HUDEP-2 (cell line): ENCODE data around the gene CLN5.

Experiments
- DNase-seq, 76 experiments: peaks; one replicate each; lab custom pipeline; 2025; ENCODE audit not compliant: unreplicated experiment in 76 of 76; lab: John Stamatoyannopoulos, UW

Gene CLN5

GRCh38 chr13:77016251-77016812 is 24.5 kb downstream of the CLN5 start:
- DNase-seq: no peak

GRCh38 chr13:77016888-77017623 is 25.2 kb downstream of the CLN5 start:
- DNase-seq: no peak

DNA sequence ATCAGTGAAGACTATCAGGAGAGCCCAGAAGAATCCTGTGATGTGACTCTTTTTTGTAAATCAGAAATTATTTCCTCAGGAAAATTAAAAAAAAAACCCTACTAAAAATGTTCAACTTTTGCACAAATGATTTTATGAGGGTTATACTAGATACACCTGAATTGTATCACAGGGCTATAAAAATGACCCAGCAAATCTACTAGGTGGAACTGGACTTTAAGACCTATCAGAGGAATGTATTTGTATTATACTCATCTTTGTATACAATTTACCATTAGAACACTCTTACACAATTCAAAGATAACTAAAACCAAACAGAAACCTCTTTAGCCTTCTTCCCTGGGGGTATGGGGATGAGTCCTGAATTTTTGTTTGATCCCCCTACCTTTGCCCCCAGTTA is 27.9 kb downstream of the CLN5 start:
- no peak for DNase-seq

DNA sequence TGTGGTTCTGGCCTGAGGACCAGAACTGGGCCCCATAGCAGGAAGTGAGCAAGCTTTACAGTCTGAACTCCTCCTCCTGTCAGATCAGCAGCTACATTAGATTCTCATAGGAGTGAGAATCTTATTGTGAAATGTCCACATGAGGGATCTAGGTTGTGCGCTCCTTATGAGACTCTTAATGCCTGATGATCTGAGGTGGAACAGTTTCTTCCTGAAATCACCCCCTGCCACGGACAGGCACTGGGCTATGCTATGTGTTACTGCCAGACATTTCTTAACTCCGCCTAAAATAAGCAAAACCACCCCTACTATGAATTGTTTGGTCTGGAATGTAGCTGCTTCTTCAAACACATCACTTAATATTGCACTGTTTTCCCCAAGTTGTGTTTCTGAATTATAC is 30.5 kb downstream of the CLN5 start:
- DNase-seq: no peak

- peak in 74 of 76 experiments; percentile 31 to 89 (median 77) for DNase-seq
These were observed 34.5 kb downstream of the CLN5 start for GRCh38 chr13:77026255-77026860.

GRCh38 chr13:77026861-77027621 is 35.2 kb downstream of the CLN5 start, which contains the start of gene FBXL3:
Gene FBXL3, minus strand, starts transcription at chr13:77027159. Its CDS starts 5,299 bp downstream, at chr13:77021860.
- DNase-seq: peak in 75 of 76 experiments; percentile 4 to 86 (median 70)

GRCh38 chr13:77028202-77028601 is 36.3 kb downstream of the CLN5 start:
- DNase-seq: no peak

- DNase-seq: no peak
These were observed 37.6 kb downstream of the CLN5 start for GRCh38 chr13:77029436-77029835.

DNA sequence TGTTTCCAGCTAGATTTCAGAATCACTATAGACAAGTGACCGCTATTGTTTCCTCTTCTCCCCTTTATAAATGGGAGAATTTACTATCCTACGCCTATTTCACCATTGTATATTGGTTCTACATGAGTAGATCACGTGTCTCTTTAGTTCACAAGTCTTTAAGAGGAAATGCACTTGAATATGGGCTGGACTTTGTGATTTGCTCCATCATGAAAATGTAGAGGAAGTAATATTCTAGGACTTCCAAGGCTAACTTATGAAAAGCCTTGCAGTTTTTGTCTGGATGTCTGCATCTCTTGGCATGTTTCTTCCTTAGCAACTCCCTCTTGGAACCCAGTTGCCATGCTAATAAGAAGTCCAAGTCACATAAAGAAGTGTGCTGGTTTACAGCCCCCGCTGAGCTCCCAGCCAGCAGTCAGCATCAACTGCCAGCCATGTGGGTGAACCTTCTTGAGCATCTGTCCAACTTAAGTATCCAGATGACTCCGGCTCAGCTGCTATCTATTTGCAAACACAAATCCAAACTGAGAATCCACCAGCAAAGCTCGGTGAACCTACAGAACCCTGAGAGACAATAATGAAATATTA is 39.9 kb downstream of the CLN5 start:
- DNase-seq: no peak

- no peak for DNase-seq
These were observed 41.9 kb downstream of the CLN5 start for GRCh38 chr13:77033717-77034302.

GRCh38 chr13:77034881-77035280 is 43.0 kb downstream of the CLN5 start:
- DNase-seq: no peak

GRCh38 chr13:77036279-77036678 is 44.4 kb downstream of the CLN5 start:
- DNase-seq: no peak

DNA sequence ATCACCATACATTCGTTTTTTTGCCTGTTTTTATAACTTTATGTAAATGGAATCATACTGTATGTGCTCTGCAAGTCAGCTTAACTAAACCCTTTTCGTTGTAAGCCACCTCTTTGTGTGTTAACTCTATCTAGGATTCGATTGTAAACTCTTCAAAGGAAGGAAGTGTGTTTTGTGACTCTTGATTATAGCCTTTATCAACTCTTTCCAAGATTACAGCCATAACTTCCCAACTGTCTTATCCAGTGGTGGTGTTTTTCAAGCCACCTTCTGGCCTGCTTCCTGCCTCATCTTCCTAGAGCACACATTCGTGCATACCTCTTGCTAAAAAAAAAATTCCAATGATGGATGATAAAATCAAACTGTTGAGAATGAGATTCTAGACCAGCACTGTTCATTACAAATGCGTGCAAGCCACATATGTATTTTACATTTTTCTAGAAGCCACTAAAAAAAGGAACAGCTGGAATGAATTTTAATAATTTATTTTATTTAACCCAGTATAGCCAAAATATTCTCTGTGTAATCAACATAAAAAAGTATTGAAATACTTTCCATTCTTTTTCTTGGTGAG is 47.1 kb downstream of the CLN5 start:
- no peak for DNase-seq

DNA sequence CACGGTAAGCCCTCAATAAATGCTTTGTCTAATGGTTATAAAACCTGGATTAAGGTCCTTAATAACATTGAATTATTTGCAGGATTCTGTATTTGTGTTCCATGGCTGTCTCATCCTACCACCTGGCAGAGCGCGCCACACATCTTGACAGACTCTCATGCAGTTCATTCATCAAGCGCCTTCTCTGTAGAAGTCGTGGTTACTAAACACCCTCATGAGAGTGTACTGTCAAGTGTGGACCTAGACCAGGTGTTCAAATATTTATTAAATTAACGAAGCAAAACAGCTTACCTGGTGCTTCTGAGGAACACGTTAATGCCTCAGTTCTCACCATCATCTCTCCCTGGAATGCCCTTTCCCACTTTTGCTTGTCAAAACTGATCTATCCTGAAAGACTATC is 48.2 kb downstream of the CLN5 start:
- DNase-seq: no peak

DNA sequence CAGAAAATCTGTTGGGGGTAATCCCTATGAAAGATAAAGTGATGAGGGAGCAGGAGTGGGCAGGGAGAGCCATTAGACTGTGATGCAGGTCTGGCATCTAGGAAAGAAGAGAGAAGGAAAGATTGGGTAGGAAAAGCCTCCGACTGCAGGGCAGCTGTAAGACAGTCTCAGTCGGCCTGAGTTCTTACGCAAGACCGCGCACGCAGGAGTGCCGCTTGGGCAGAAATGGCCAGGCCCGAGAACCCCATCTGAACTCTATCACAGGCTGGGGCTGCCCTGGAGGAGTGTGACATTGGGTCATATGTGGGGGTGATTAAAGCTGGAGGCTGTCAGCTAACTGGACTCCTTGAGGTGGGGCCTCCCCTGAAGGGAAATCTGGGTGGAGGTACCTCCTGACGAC is 49.0 kb downstream of the CLN5 start:
- no peak for DNase-seq

DNA sequence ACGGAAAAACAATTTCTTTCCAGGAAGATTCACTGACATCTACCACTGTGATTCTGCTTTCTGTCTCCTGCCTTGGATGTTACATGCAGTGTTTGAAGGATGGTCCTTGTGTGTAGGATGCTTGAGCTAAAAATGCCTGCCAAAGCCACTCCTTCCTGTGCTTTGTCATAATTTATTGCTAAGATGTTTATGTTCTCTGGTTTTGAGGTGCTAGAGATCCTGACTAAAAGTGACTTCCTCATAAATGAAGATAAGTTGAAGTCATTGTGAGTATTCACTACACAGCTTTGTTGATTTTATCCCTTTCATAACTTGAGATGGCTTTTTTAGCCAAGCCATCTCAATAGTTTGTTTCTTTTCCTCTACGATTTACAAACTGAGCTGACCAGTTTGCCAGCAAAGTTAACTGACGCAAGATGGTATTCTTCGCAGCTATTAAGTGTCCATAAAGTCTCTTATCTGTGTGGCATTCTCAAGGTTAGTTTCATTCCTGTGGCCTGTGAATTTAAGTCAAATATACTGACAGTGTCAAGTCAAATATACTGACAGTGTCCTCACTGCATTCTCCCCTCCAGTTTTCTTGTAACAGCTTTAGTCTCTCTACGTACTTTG is 50.8 kb downstream of the CLN5 start:
- no peak for DNase-seq

DNA sequence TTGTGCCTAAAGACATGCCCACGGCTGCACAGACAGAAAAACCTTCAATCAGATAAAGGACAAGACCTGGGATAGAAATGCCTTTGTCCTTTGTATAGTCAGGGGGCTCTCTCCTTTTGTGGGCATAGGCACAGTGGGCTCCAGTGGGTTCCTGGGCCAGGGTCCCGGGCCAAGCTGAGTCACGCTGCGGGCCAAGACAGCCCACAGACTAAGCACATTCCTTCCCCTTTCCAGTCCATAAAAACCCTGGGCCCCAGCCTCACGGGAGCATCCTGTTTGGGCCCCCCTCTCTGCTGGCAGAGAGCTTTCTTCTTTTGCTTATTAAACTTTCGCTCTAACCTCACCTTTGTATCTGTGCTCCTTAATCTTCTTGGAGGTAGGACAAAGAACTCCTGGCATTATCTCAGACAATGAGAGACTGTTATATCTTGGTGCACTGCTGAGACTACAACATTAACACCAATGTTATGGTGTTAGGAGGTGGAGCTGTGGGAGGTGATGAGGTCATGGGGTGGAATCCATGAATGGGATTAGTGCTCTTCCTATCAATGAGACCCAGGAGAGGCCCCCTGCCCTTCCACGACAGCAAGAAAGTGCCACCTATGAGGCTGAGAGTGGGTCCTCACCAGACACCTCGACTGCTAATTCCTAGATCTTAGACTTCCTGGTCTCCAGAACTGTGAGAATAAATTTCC is 55.9 kb downstream of the CLN5 start:
- no peak for DNase-seq

GRCh38 chr13:77048681-77049080 is 56.8 kb downstream of the CLN5 start:
- DNase-seq: no peak

DNA sequence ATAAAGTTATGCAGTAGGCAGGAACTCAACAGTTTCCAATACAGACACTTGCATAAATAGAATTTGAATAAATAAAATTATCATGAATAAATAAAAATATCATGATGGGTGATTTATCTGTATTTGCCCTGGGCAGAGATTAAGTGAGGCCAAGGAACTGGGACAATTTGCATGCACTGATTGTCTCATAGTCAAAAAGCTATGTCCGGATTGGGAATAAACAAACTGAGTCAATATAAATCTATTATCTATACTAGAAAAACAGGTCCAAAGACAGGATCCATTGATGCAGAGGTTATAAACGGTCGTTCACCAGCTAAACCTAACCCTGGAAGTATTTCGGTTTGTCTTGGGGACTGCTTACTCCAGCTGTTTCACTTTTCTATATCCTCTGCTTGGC is 61.3 kb downstream of the CLN5 start:
- DNase-seq: no peak
